Skeletal muscle tissue (tissue), 4 donors: ENCODE measurements around the gene CPNE8. TPM values are rescaled to one million over a fixed set of nuclear protein-coding genes. Genes with fewer than 3 reads are reported as not detected.

Experiments
- H3K27ac ChIP-seq: one replicate; pipeline ENCODE4 v1.7.0; 2013; ENCODE audit warnings: mild to moderate bottlenecking, low read depth, low read length, inconsistent platforms
- H3K27me3 ChIP-seq, 3 donors: one replicate each; pipeline ENCODE4 v1.7.0; 2013; ENCODE audit warnings: low read length in 3 of 3; ENCODE audit not compliant: control insufficient read depth in 3 of 3, insufficient read depth in 3 of 3
- H3K36me3 ChIP-seq, 3 donors: one replicate each; pipeline ENCODE4 v1.7.0; 2013; ENCODE audit warnings: low read length in 3 of 3; ENCODE audit not compliant: control insufficient read depth in 3 of 3, insufficient read depth in 3 of 3
- H3K4me1 ChIP-seq, 3 donors: one replicate each; pipeline ENCODE4 v1.7.0; 2013; ENCODE audit warnings: low read length in 3 of 3, mild to moderate bottlenecking in 3 of 3; ENCODE audit not compliant: control insufficient read depth in 3 of 3, insufficient read depth in 3 of 3
- H3K4me3 ChIP-seq, 3 donors: one replicate each; pipeline ENCODE4 v1.7.0; 2013; ENCODE audit warnings: low read length in 3 of 3
- H3K9ac ChIP-seq, 3 donors: one replicate each; pipeline ENCODE4 v1.7.0; 2013; ENCODE audit warnings: low read length in 3 of 3, mild to moderate bottlenecking in 3 of 3, moderate library complexity in 2 of 3, low read depth in 1 of 3
- H3K9me3 ChIP-seq, 3 donors: one replicate each; pipeline ENCODE4 v1.7.0; 2013; ENCODE audit warnings: low read length in 3 of 3; ENCODE audit not compliant: control insufficient read depth in 3 of 3
- total RNA-seq: library from RNA; depleted of rRNA; stranded (reverse); fragments of >200 nt; gene quantifications from one replicate; pipeline ENCODE4 v1.2.3, GENCODE V29; 2014
- donor health status: Osteomylitis.

CPNE8 gene
- total RNA-seq, 1 donor from 2014 or later = 4.7 TPM

DNA sequence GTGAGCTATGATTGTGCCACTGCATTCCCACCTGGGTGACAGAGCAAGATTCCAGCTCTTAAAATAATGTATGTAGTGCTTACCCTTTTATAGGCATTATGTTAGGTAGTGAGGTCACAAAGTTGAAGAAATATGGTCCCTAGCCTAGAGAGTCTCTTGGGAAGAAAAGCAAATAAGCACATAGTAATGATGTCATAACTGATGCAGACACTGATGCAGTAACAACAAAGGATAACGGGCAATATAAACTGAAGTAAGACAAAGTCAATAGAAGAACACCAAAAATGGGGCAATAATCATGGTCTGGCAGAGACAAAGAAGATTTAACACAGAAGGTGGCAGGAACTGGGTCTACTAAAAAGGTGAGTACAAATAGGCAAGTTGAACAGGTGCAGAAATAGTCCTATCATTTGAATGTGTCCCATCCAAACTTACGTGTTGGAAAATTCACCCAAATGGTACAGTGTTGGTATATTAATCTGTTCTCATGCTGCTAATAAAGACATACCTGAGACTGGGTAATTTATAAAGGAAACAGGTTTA, 93.5 kb downstream of the CPNE8 start:
- no peaks in the 10 kb centered on the region for H3K4me1 ChIP-seq
- H3K9me3 ChIP-seq = no peaks in the 10 kb centered on the region
- H3K27me3 ChIP-seq = no peaks in the 10 kb centered on the region
- H3K9ac ChIP-seq = no peak overlapping the region
- peaks cover 0 to 3% (median 0%) of the 10 kb centered on the region in 3 donors for H3K36me3 ChIP-seq
- no peak overlapping the region for H3K4me3 ChIP-seq
- H3K27ac ChIP-seq = no peak overlapping the region

DNA sequence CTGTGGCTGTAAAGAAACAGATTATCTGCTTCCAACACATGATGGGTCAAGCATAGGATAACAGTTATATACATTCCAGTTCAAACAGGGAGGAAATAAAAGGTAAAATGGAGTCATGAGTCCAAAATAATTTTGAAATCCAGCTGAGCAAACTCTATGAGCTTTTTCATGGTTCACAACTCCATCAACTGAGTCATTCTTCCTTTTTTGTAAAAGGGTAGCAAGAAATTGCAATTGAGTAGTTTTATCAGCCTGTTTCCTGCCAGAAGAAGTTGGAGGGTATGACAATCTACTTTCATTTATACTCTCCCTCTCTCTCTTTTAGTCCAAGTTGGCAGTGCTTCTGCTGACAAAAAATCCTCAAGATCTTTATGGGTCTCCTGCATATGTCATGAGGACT, 95.6 kb downstream of the CPNE8 start:
- Histone ChIP-seq H3K4me3 (no peak overlapping the region), H3K27me3 (no peaks in the 10 kb centered on the region), H3K9ac (no peak overlapping the region)

DNA sequence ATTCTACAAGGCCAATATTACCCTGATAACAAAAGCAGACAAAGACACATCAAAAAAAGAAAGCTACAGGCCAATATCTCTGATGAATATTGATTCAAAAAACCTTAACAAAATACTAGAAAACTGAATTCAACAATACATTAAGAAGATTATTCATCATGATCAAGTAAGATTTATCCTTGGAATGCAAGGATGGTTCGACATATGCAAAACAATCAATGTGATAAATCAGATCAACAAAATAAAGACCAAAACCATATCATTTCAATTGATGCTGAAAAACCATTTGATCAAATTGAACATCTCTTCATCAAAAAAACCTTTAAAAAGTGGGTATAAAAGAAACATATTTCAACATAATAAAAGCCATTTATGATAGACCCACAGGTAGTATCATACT, 117.3 kb downstream of the CPNE8 start:
- Histone ChIP-seq H3K27ac (no peak overlapping the region), H3K36me3 (no peaks in the 10 kb centered on the region), H3K9me3 (peaks cover 0 to 3% (median 0%) of the 10 kb centered on the region in 3 donors), H3K9ac (no peak overlapping the region), H3K27me3 (no peaks in the 10 kb centered on the region), H3K4me3 (no peak overlapping the region), H3K4me1 (no peaks in the 10 kb centered on the region)

More for the DNA sequence above, 95.6 kb downstream of the CPNE8 start:
- H3K4me1 ChIP-seq = no peaks in the 10 kb centered on the region
- H3K9me3 ChIP-seq = no peaks in the 10 kb centered on the region
- H3K27ac ChIP-seq = no peak overlapping the region
- H3K36me3 ChIP-seq = peaks cover 0 to 3% (median 0%) of the 10 kb centered on the region in 3 donors

DNA sequence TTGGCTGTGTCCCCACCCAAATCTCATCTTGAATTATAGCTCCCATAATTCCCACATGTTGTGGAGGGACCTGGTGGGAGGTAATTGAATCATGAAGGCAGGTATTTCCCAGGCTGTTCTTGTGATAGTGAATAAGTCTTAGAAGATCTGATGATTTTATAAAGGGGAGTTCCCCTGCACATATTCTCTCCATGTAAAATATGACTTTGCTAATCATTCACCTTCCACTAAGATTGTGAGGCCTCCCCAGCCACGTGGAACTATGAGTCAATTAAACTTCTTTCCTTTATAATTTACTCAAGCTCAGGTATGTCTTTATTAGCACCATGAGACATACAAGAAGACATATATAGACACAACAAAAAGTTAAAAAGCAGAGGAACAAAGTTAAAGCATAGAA, 120.0 kb downstream of the CPNE8 start:
- Histone ChIP-seq H3K9me3 (peaks cover 0 to 3% (median 0%) of the 10 kb centered on the region in 3 donors), H3K4me3 (no peak overlapping the region), H3K36me3 (no peaks in the 10 kb centered on the region), H3K4me1 (no peaks in the 10 kb centered on the region), H3K27ac (no peak overlapping the region), H3K9ac (no peak overlapping the region), H3K27me3 (no peaks in the 10 kb centered on the region)

DNA sequence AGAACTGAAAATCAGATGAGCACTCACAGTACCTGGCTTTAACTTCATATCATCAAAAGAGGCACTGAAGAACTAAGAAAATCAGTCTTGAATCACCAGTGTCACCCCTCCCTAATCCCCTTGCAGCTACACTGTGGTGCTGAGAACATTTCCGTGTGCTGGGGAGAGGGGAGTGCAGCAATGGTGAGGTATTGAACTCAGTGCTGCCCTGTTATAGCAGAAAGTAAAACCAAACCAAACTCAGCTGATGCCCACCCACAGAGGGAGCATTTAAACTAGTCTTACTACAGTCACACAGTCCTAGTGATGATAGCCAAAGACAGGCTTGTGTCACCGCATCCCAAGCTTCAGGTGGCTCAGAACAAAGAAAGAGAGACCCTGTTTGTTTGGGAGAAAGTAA, 122.1 kb downstream of the CPNE8 start:
- Histone ChIP-seq H3K4me1 (no peaks in the 10 kb centered on the region), H3K27me3 (no peaks in the 10 kb centered on the region), H3K27ac (no peak overlapping the region), H3K4me3 (no peak overlapping the region), H3K9me3 (peaks cover 0 to under 1% (median 0%) of the 10 kb centered on the region in 3 donors), H3K36me3 (no peaks in the 10 kb centered on the region), H3K9ac (no peak overlapping the region)

DNA sequence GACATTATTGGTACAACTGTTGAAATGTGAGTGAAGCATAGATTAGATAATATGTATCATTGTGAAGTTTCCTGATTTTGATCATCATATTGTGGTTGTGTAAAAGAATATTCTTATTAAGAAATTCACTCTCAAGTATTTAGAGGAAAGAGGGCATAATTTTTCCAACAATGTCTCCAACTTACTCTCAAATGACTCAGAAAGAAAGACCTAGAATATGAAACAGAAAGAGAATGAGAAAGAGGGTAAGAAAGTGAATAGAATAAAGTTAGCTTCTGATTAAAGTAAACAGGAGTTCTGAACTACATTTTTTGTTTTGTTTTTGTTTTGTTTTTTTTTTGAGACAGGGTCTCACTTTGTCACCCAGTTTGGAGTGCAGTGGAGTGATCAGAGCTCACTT, 123.0 kb downstream of the CPNE8 start:
- Histone ChIP-seq H3K9me3 (no peaks in the 10 kb centered on the region), H3K36me3 (no peaks in the 10 kb centered on the region), H3K4me1 (no peaks in the 10 kb centered on the region), H3K4me3 (no peak overlapping the region), H3K27me3 (no peaks in the 10 kb centered on the region), H3K27ac (no peak overlapping the region), H3K9ac (no peak overlapping the region)

DNA sequence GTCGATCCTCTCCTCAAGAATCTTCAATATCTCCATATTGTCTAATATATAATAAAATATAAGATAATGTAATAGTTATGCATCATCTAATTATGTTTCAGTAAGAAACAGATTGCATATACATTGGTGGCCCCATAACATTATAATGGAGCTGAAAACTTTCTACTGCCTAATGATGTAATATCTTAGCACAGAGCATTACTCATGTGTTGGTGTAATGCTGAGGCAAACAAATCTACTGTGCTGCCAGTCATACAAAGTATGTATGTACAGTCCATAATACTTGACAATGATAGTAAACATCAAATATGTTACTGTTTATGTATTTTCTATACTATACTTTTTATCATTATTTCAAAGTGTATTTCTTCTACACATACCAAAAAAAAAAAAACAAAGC, 128.7 kb downstream of the CPNE8 start:
- Histone ChIP-seq H3K36me3 (no peaks in the 10 kb centered on the region), H3K4me1 (no peaks in the 10 kb centered on the region), H3K27ac (no peak overlapping the region), H3K9ac (no peak overlapping the region), H3K9me3 (no peaks in the 10 kb centered on the region), H3K4me3 (no peak overlapping the region), H3K27me3 (no peaks in the 10 kb centered on the region)

DNA sequence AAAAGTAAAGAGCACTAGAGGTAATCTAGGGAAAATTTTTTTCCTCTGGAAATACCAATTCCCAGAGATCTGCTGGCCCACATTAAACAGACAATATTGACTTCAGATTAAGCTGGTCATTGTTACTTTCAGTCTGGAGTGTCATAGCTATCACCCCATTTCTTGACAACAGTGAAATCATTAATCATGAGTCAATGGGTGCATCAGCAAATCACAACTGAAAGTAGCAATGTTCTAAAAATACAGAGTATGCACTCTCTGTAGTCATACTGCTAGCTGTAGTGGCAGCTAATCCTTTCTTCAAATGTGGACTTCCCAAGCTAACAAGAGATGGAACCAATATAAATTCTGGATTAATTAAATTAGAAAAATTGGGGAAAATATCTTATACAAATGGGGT, 129.9 kb downstream of the CPNE8 start:
- H3K4me3 ChIP-seq = no peak overlapping the region
- no peaks in the 10 kb centered on the region for H3K4me1 ChIP-seq
- H3K36me3 ChIP-seq = no peaks in the 10 kb centered on the region
- H3K9me3 ChIP-seq = no peaks in the 10 kb centered on the region
- H3K9ac ChIP-seq = no peak overlapping the region
- no peak overlapping the region for H3K27ac ChIP-seq
- H3K27me3 ChIP-seq = no peaks in the 10 kb centered on the region

DNA sequence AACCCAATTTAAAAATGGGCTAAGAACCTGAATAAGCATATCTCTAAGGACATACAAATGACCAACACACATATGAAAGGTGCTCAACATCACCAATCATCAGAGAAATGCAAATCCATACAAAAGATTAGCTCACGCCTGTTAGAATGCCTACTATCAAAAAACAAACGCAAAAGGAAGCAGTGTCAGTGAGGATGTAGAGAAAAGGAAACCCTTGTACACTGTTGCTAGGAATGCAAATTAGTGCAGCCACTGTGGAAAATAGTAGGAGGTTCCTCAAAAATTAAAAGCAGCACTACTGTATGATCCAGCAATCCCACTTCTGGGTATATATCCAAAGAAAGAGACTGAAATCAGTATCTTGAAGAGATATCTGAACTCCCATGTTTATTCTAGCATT, 133.0 kb downstream of the CPNE8 start:
- no peak overlapping the region for H3K4me3 ChIP-seq
- no peaks in the 10 kb centered on the region for H3K4me1 ChIP-seq
- no peak overlapping the region for H3K27ac ChIP-seq
- H3K27me3 ChIP-seq = no peaks in the 10 kb centered on the region
- H3K36me3 ChIP-seq = no peaks in the 10 kb centered on the region
- no peaks in the 10 kb centered on the region for H3K9me3 ChIP-seq
- H3K9ac ChIP-seq = no peak overlapping the region

DNA sequence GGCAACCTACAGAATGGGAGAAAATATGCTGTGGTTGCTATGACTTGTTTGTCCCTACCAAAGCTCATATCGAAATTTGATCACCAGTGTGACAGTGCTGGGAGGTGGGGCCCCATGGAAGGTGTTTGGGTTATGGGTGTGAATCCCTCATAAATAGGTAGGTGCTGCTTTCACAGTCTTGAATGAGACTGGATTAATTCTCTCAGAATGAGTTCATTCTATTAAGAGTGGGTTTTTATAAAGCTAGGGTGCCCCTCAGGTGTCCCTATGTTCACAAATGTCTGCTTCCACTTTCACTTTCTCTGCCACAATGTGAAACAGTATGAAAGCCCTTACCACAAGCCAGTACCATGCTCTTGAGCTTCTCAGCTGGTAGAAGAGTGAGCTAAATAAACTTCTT, 133.5 kb downstream of the CPNE8 start:
- H3K4me3 ChIP-seq = no peak overlapping the region

More for the DNA sequence above, 133.5 kb downstream of the CPNE8 start:
- H3K4me1 ChIP-seq = no peaks in the 10 kb centered on the region
- H3K27ac ChIP-seq = no peak overlapping the region
- H3K36me3 ChIP-seq = no peaks in the 10 kb centered on the region
- no peaks in the 10 kb centered on the region for H3K27me3 ChIP-seq
- H3K9ac ChIP-seq = no peak overlapping the region
- H3K9me3 ChIP-seq = no peaks in the 10 kb centered on the region
